HG02798 (cell line): ENCODE measurements around the gene SAMD4A.
A peak's percentile ranks its signal among the peaks of the same experiment; 100 is the strongest.

Experiments
- ATAC-seq: cut with Tn5 transposase; IDR thresholded peaks from one replicate; pipeline ENCODE4 v1.9.1; 2021; ENCODE audit warnings: mild to moderate bottlenecking; ENCODE audit not compliant: unreplicated experiment, poor library complexity

SAMD4A gene

DNA sequence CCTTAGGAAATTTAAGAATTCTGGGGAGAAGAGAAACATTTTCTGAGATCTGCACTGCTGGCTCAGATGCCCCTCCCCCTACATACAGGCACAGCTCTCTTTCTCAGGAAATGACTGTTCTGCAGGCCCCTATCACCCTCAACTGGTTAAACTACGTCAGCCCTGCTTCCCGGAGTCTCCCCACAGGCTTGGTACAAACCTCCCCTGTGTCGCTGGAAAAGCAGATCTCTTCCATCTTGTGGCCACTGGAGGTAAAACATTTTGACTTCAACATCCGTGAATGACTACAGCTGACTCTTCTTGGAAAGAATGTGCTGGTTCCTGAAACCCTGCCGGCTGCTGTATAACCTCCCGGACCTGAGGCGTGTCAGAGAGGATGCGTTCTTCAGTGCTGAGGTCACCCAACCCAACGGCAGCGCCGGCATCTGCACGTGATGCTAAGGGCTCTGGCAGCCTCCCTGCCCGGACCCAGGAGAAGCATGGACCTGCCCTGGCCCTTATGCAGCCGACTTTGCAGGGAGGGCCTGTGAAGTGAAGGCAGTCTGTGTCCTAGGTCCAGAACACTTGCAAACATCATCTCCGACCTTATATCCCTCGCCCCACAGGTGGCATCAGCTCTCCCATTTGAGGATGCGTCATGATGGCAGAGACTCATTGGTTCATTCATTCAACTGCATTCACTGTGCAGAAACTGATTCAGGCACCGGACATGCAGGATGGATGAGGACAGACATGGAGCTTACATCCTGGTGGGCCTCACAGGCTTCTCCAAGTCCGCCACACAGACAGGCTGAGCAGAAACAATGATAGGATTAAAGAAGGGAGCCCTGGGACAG, 206.5 kb downstream of the SAMD4A start:
- ATAC-seq, result no peak

- ATAC-seq, result no peak
These were observed 207.9 kb downstream of the SAMD4A start for GRCh38 chr14:54774824-54775223.

- ATAC-seq, result no peak
These were observed 208.7 kb downstream of the SAMD4A start for GRCh38 chr14:54775486-54776140.

GRCh38 chr14:54776361-54777001, 209.6 kb downstream of the SAMD4A start:
- no peak for ATAC-seq

- ATAC-seq, result no peak
These were observed 210.5 kb downstream of the SAMD4A start for GRCh38 chr14:54777395-54777794.

- no peak for ATAC-seq
These were observed 211.9 kb downstream of the SAMD4A start for GRCh38 chr14:54778618-54779345.

- ATAC-seq, result no peak
These were observed 214.2 kb downstream of the SAMD4A start for GRCh38 chr14:54781080-54781479.

DNA sequence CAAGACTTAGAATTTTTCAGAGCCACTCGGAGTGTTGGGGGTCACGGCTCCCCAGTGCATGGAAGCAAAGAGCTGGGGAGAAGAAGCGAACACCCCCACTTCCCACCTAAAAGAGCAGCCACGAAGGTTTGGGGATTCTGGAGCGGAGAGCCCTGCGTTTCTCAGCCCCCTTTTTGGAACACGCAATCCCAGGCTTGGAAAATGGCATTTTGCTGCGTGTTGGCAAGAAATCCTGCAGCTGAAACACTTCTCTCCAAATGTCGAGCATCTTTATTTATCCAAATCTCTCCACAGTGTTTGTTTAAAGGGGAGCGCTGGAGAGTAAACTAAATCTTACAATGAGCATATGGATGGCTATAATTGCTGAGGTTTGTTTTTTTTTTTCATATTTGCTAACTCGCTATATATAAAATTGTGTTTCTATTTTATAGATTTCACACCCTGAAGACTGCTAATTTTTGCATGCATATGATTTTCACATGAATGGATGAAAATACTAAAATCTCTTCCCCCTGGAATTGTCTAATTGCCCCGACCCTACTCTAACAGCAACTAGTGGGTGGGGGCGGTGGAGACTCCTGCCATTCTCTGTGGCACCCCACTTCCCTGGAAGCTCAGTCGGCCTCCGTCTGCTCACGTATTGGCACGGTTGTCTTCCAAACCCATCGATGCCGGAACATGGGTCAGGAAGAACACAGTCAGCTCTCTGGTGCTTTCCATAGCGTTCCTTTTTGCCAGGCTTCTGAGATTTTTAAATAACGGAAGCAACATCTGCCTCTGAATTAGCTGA, 215.2 kb downstream of the SAMD4A start:
- no peak for ATAC-seq

DNA sequence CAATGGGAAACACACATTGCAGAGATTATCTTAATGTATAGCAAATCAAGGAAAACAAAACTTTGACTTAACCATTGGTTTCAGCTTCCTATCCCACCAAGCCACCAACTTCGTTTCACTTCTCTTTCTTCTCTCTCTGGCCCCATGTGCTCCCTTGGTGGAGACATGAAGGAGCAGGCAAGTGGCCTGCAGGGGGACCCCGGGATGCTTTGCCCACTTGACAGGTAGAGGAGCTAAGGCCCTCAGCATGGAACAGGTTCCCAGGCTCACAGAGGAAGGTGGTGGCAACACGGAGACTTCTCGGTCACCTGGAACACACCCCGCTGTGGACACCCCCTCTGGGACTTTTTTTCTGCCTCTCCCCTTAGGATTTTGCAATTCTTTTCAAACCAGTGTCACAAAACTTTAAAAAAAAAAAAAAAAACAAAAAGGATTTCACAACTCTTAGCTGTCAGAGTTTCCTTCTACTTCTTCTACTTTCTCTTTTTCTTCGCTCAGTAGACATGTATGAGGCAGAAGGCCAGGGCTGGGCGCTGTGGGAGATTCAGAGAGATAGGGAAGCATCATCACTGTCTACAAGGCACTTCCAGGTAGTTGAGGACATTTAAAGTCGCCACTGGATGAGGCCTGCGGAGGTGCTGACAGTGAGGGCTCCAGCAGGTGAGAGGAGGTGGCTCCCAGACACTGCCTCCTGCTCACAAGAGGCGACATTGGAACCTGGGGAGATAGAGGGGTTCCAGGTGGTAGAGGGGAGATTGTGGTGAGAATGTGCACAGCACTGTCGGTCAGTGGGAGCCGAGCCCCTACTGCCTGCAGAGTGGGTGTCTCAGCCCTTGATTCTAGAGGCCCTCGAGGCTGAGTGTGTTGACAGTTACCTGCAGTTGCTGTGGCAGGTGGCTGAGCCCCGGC, 216.1 kb downstream of the SAMD4A start:
- ATAC-seq, result peak; percentile 84

DNA sequence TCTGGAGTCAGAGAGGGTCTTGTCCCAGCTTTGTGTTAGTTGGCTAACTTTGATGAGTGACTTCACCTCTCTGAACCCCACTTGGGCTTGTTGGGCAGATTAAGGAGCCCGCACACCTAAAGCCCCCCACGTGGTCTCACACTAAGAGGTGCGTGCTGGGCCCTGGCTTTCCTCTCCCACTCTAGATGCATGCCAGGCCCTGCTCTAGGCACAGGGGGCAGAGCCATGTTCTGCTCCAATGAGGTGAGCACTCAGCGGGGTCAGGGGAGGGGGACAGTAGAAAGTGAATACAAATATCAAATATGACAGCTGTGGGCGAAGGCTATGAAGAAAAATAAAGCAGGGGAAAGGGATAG, 216.7 kb downstream of the SAMD4A start:
- ATAC-seq, result no peak

DNA sequence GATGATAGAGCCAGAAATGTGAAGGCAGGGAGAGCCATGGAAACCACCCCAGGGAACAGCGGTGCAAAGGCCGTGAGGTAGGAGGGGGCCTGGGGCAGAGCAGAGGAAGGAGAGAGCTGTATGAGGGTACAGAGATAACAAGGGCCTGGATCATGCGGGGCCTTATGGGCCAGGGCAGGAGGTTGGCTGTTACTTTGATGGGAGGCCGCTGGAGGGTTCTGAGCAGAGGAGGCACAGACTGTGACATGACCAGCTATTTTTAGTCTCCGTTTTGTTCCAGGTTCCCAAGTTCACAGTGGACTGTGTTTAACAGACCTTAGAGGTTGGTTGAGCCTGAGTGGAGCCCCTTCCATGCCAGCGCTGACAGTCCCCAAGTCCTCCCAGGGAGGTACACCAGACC, 217.1 kb downstream of the SAMD4A start:
- no peak for ATAC-seq

DNA sequence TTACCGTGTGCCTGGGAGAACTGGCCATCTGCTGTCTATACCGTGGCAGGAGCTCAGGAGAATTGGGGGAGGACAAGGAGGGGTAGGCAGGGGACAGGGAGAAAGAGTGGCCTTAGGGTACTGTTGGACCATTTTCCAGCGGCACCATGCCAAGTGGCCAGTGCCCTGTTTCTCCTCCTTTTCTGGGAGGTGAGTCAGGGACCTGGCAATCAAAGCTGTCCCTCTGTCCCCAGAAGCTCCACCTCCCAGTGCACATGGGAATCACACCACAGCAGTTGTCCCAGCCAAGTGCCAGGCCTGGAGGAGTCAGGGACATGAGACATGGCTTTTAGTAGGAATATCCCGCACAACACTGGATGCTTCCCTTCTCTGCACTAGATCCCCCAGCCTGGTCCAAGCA, 217.7 kb downstream of the SAMD4A start:
- ATAC-seq, result no peak

GRCh38 chr14:54785136-54785777, 218.3 kb downstream of the SAMD4A start:
- no peak for ATAC-seq

DNA sequence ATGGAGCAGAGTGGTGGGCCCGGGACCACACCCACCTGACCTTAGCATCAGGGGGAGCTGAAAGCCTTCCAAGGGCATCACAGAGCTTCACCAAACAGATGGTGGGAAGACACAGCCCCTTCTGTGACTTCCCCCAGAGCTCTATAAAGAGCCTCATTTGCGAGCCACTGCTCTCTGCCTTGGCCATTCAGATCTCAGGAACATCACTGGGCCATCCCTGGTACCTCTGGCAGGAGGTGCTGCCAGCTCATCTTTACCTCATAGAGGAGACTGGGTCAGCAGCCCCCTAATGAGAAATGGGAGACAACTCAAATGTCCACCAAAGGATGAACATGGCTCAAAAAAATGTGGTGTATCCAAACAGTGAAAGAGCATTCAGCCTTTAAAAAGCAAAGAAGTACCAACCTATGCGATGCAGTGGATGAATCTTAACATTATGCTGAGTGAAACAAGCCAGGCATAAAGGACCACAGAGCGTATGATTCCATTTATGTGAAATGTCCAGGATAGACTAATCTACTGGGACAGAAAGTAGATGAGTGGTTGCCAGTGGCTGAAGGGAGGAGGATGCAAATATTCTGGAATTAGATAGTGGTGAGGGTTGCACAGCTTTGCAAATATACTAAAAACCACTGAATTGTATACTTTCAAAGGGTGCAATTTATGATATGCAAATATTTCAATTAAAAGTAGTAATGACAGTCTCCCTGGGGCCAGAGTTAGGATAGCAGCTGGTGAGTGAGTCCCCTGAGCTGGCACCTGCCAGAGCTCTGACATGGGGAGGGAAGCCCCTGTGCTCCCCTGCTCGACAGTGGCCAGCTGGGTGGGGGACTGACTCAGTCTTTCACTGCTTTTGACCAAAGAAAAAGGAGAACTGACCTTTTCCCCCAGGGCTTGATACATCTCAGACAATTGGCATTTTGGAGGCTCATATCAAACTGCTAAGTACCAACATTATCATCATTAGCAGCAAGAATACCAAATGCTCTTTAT, 219.1 kb downstream of the SAMD4A start:
- ATAC-seq, result no peak

GRCh38 chr14:54786838-54787237, 219.9 kb downstream of the SAMD4A start:
- ATAC-seq, result no peak

GRCh38 chr14:54787261-54787660, 220.3 kb downstream of the SAMD4A start:
- ATAC-seq, result no peak

GRCh38 chr14:54788701-54789100, 221.8 kb downstream of the SAMD4A start:
- no peak for ATAC-seq
